Measurements from ENCODE around the gene RAB9A. TPM values are rescaled to one million over a fixed set of nuclear protein-coding genes. Genes with fewer than 3 reads are reported as not detected.

Gene RAB9A
- total and polyA plus RNA-seq, 2 donors from 2014 or later: 31.1 to 33.7 TPM

- no peaks in the 10 kb centered on the region for H3K9me3 ChIP-seq (ENCODE audit: control insufficient read depth in 2 of 3, insufficient read depth in 1 of 3, low read length in 3 of 3)
- no peak for DNase-seq
- intact Hi-C loops (cut with DNase I): no loop called here
- H3K27me3 ChIP-seq (ENCODE audit: control insufficient read depth, insufficient read depth, low read length): peaks cover 28% of the 10 kb centered on the region
- no peak for FAIRE-seq
- TF ChIP-seq CTCF (IDR thresholded peaks at IDR 0.05; ENCODE audit: borderline replicate concordance, extremely low read depth, insufficient read depth): no peak
- H3K9ac ChIP-seq (ENCODE audit: low read length in 3 of 3): no peak overlapping the region
- H3K4me1 ChIP-seq (ENCODE audit: control insufficient read depth in 2 of 3, insufficient read depth in 2 of 3, low read depth in 1 of 3, low read length in 3 of 3): no peaks in the 10 kb centered on the region
- H3K4me3 ChIP-seq (ENCODE audit: low read length in 3 of 3): no peak overlapping the region
- H3K27ac ChIP-seq (ENCODE audit: low read depth in 2 of 2, low read length in 2 of 2): no peak overlapping the region
- H3K36me3 ChIP-seq (ENCODE audit: control insufficient read depth in 2 of 3, insufficient read depth in 3 of 3, low read length in 3 of 3): no peaks in the 10 kb centered on the region
Measured at GRCh38 chrX:13685126-13685763, 3.7 kb upstream of the RAB9A start.

- H3K9ac ChIP-seq (ENCODE audit: low read length in 3 of 3): no peak overlapping the region
- FAIRE-seq: no peak
- intact Hi-C loops (cut with DNase I): no loop called here
Measured at GRCh38 chrX:13687203-13687602, 1.7 kb upstream of the RAB9A start.

GRCh38 chrX:13688384-13688957 lies 457 bp upstream of the RAB9A start:
- intact Hi-C loops (cut with DNase I): no loop called here
- FAIRE-seq (no peak), DNase-seq (no peak)
- Histone ChIP-seq H3K4me1 (ENCODE audit: control insufficient read depth in 2 of 3, insufficient read depth in 2 of 3, low read depth in 1 of 3, low read length in 3 of 3) (peaks cover 0 to 8% (median 3%) of the 10 kb centered on the region in 3 donors), H3K27me3 (ENCODE audit: control insufficient read depth, insufficient read depth, low read length) (peaks cover 35% of the 10 kb centered on the region), H3K27ac (ENCODE audit: low read depth in 2 of 2, low read length in 2 of 2) (peak overlapping the region; percentile 3 to 95), H3K36me3 (ENCODE audit: control insufficient read depth in 2 of 3, insufficient read depth in 3 of 3, low read length in 3 of 3) (no peaks in the 10 kb centered on the region), H3K4me3 (ENCODE audit: low read length in 3 of 3) (peak overlapping the region; percentile 78 to 87 (median 83)), H3K9me3 (ENCODE audit: control insufficient read depth in 2 of 3, insufficient read depth in 1 of 3, low read length in 3 of 3) (no peaks in the 10 kb centered on the region), H3K9ac (ENCODE audit: low read length in 3 of 3) (peak overlapping the region in 2 of 3 donors; percentile 81 to 93)
- no peak for TF ChIP-seq CTCF (IDR thresholded peaks at IDR 0.05; ENCODE audit: borderline replicate concordance, extremely low read depth, insufficient read depth)

More at GRCh38 chrX:13687203-13687602, 1.7 kb upstream of the RAB9A start:
- Histone ChIP-seq H3K4me1 (ENCODE audit: control insufficient read depth in 2 of 3, insufficient read depth in 2 of 3, low read depth in 1 of 3, low read length in 3 of 3) (no peaks in the 10 kb centered on the region), H3K4me3 (ENCODE audit: low read length in 3 of 3) (no peak overlapping the region), H3K9me3 (ENCODE audit: control insufficient read depth in 2 of 3, insufficient read depth in 1 of 3, low read length in 3 of 3) (no peaks in the 10 kb centered on the region), H3K27ac (ENCODE audit: low read depth in 2 of 2, low read length in 2 of 2) (no peak overlapping the region), H3K27me3 (ENCODE audit: control insufficient read depth, insufficient read depth, low read length) (peaks cover 35% of the 10 kb centered on the region), H3K36me3 (ENCODE audit: control insufficient read depth in 2 of 3, insufficient read depth in 3 of 3, low read length in 3 of 3) (no peaks in the 10 kb centered on the region)
- no peak for TF ChIP-seq CTCF (IDR thresholded peaks at IDR 0.05; ENCODE audit: borderline replicate concordance, extremely low read depth, insufficient read depth)
- no peak for DNase-seq

Data from kidney (tissue), 14 donors.